ENCODE results near the gene CDKN2AIP.
"Not testable (repeated sequence)": the region's sequence is repeated elsewhere in the genome, so short reads cannot be mapped to it uniquely, and the experiment has no call there.

Gene CDKN2AIP

GRCh38 chr4:183478123-183478522, 33.7 kb downstream of the CDKN2AIP start:
- H3K9me3 ChIP-seq (ENCODE audit: insufficient read depth, low read length), result no peaks in the 10 kb centered on the region
- H3K27me3 ChIP-seq (ENCODE audit: low read length), result no peaks in the 10 kb centered on the region
- no peaks in the 10 kb centered on the region for H4K20me1 ChIP-seq (ENCODE audit: low read depth, low read length)
- no peak overlapping the region for H3K4me3 ChIP-seq (ENCODE audit: insufficient read depth, low read length, poor library complexity, severe bottlenecking)
- no peaks in the 10 kb centered on the region for H3K36me3 ChIP-seq (ENCODE audit: low read length)
- no peaks in the 10 kb centered on the region for H3K9me2 ChIP-seq (replicated peaks; ENCODE audit: insufficient read depth, low read length)
- H3K4me2 ChIP-seq (ENCODE audit: low read depth, low read length, poor library complexity, severe bottlenecking), result no peak overlapping the region
- no peak overlapping the region for H3K27ac ChIP-seq (ENCODE audit: low read depth, low read length)
- H3F3A ChIP-seq (ENCODE audit: insufficient read depth), result no peaks in the 10 kb centered on the region
- H3K79me2 ChIP-seq (ENCODE audit: insufficient read depth, low read length), result no peaks in the 10 kb centered on the region
- H3K9ac ChIP-seq (ENCODE audit: low read length), result no peak overlapping the region
- TF ChIP-seq CTCF (IDR thresholded peaks at IDR 0.05; ENCODE audit: insufficient read depth, low read length, poor library complexity, severe bottlenecking) (no peak), EZH2phosphoT487 (conservative IDR thresholded peaks at IDR 0.05; ENCODE audit: low read length) (no peak)
- no peak overlapping the region for H2AFZ ChIP-seq (ENCODE audit: low read depth, low read length, severe bottlenecking)

GRCh38 chr4:183478926-183479325, 34.5 kb downstream of the CDKN2AIP start:
- H3K79me2 ChIP-seq (ENCODE audit: insufficient read depth, low read length), result no peaks in the 10 kb centered on the region
- no peak overlapping the region for H3K27ac ChIP-seq (ENCODE audit: low read depth, low read length)
- H3K4me3 ChIP-seq (ENCODE audit: insufficient read depth, low read length, poor library complexity, severe bottlenecking), result no peak overlapping the region
- H3F3A ChIP-seq (ENCODE audit: insufficient read depth), result no peaks in the 10 kb centered on the region
- no peaks in the 10 kb centered on the region for H4K20me1 ChIP-seq (ENCODE audit: low read depth, low read length)
- H3K9me2 ChIP-seq (replicated peaks; ENCODE audit: insufficient read depth, low read length), result no peaks in the 10 kb centered on the region
- no peak for TF ChIP-seq EZH2phosphoT487 (conservative IDR thresholded peaks at IDR 0.05; ENCODE audit: low read length)
- TF ChIP-seq CTCF (IDR thresholded peaks at IDR 0.05; ENCODE audit: insufficient read depth, low read length, poor library complexity, severe bottlenecking), result no peak
- H3K9ac ChIP-seq (ENCODE audit: low read length), result no peak overlapping the region
- no peaks in the 10 kb centered on the region for H3K36me3 ChIP-seq (ENCODE audit: low read length)
- no peak overlapping the region for H2AFZ ChIP-seq (ENCODE audit: low read depth, low read length, severe bottlenecking)
- H3K4me2 ChIP-seq (ENCODE audit: low read depth, low read length, poor library complexity, severe bottlenecking), result no peak overlapping the region
- no peaks in the 10 kb centered on the region for H3K27me3 ChIP-seq (ENCODE audit: low read length)
- no peaks in the 10 kb centered on the region for H3K9me3 ChIP-seq (ENCODE audit: insufficient read depth, low read length)

GRCh38 chr4:183482515-183483095, 38.2 kb downstream of the CDKN2AIP start:
- not testable (repeated sequence) for H3K9me3 ChIP-seq (ENCODE audit: insufficient read depth, low read length); H2AFZ ChIP-seq (ENCODE audit: low read depth, low read length, severe bottlenecking); H3F3A ChIP-seq (ENCODE audit: insufficient read depth); H3K79me2 ChIP-seq (ENCODE audit: insufficient read depth, low read length); H3K4me3 ChIP-seq (ENCODE audit: insufficient read depth, low read length, poor library complexity, severe bottlenecking); H3K27ac ChIP-seq (ENCODE audit: low read depth, low read length); H3K9ac ChIP-seq (ENCODE audit: low read length); H3K36me3 ChIP-seq (ENCODE audit: low read length); H3K9me2 ChIP-seq (replicated peaks; ENCODE audit: insufficient read depth, low read length); H4K20me1 ChIP-seq (ENCODE audit: low read depth, low read length); H3K4me2 ChIP-seq (ENCODE audit: low read depth, low read length, poor library complexity, severe bottlenecking); H3K27me3 ChIP-seq (ENCODE audit: low read length)

- Histone ChIP-seq H3K27ac (ENCODE audit: low read depth, low read length) (no peak overlapping the region), H4K20me1 (ENCODE audit: low read depth, low read length) (no peaks in the 10 kb centered on the region), H2AFZ (ENCODE audit: low read depth, low read length, severe bottlenecking) (no peak overlapping the region), H3K9ac (ENCODE audit: low read length) (no peak overlapping the region), H3K36me3 (ENCODE audit: low read length) (no peaks in the 10 kb centered on the region), H3K27me3 (ENCODE audit: low read length) (no peaks in the 10 kb centered on the region), H3K4me3 (ENCODE audit: insufficient read depth, low read length, poor library complexity, severe bottlenecking) (no peak overlapping the region), H3K9me2 (replicated peaks; ENCODE audit: insufficient read depth, low read length) (no peaks in the 10 kb centered on the region), H3K79me2 (ENCODE audit: insufficient read depth, low read length) (no peaks in the 10 kb centered on the region), H3K4me2 (ENCODE audit: low read depth, low read length, poor library complexity, severe bottlenecking) (no peak overlapping the region), H3F3A (ENCODE audit: insufficient read depth) (no peaks in the 10 kb centered on the region), H3K9me3 (ENCODE audit: insufficient read depth, low read length) (no peaks in the 10 kb centered on the region)
- TF ChIP-seq EZH2phosphoT487 (conservative IDR thresholded peaks at IDR 0.05; ENCODE audit: low read length) (no peak), CTCF (IDR thresholded peaks at IDR 0.05; ENCODE audit: insufficient read depth, low read length, poor library complexity, severe bottlenecking) (no peak)
Measured at GRCh38 chr4:183483997-183484396, 39.6 kb downstream of the CDKN2AIP start.

All from SU-DHL-6 (cell line).